ENCODE results near the gene SPOCK1.

Gene SPOCK1

GRCh38 chr5:137191179-137191578, 307.9 kb downstream of the SPOCK1 start:
- H3K9me3 Mint-ChIP-seq, result no peaks in the 10 kb centered on the region
- no peaks in the 10 kb centered on the region for H3K36me3 Mint-ChIP-seq (ENCODE audit: low read depth)
- no peaks in the 10 kb centered on the region for H3K27me3 Mint-ChIP-seq
- no peak overlapping the region for H3K4me3 Mint-ChIP-seq
- H3K27ac Mint-ChIP-seq, result no peak overlapping the region
- no peaks in the 10 kb centered on the region for H3K4me1 Mint-ChIP-seq (ENCODE audit: low read depth)
- intact Hi-C loops (cut with micrococcal nuclease), result no loop called here

- Mint-ChIP-seq H3K4me1 (ENCODE audit: low read depth) (no peaks in the 10 kb centered on the region), H3K27ac (no peak overlapping the region), H3K9me3 (no peaks in the 10 kb centered on the region), H3K4me3 (no peak overlapping the region), H3K27me3 (no peaks in the 10 kb centered on the region), H3K36me3 (ENCODE audit: low read depth) (no peaks in the 10 kb centered on the region)
- intact Hi-C loops (cut with micrococcal nuclease), result no loop called here
Observed at GRCh38 chr5:137190441-137190840, 308.7 kb downstream of the SPOCK1 start.

DNA sequence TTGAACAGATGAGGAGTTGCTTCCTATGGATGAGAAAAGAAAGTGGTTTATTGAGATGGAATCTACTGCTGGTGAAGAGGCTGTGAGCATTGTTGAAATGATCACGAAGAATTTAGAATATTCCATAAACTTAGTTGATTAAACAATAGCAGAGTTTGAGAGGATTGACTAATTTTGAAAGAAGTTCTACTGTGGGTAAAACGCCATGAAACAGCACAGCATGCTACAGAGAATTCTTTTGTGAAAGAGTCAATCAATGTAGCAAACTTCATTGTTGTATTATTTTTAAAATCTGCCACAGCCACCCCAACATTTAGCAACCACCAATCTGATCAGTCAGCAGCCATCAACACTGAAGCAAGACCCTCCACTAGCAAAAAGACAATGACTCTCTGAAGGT, 309.1 kb downstream of the SPOCK1 start:
- Mint-ChIP-seq H3K36me3 (ENCODE audit: low read depth) (no peaks in the 10 kb centered on the region), H3K4me1 (ENCODE audit: low read depth) (no peaks in the 10 kb centered on the region), H3K27me3 (no peaks in the 10 kb centered on the region), H3K27ac (no peak overlapping the region), H3K9me3 (no peaks in the 10 kb centered on the region), H3K4me3 (no peak overlapping the region)
- intact Hi-C loops (cut with micrococcal nuclease), result no loop called here

DNA sequence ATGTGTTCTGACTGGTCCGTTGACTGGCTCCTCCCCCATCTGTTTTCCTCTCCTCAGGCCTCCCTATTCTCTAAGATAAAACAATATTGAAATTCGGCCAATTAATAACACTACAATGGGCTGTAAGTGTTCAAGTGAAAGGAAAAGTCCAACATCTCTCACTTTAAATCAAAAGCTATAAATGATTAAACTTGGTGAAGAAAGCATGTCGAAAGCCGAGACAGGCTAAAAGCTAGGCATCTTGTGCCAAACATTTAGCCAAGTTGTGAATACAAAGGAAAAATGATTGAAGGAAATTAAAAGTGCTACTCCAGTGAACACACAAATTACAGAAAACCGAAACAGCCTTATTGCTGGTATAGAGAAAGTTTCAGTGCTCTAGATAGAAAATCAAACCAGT, 310.6 kb downstream of the SPOCK1 start:
- no peaks in the 10 kb centered on the region for H3K36me3 Mint-ChIP-seq (ENCODE audit: low read depth)
- intact Hi-C loops (cut with micrococcal nuclease), result no loop called here
- no peak overlapping the region for H3K4me3 Mint-ChIP-seq
- no peaks in the 10 kb centered on the region for H3K4me1 Mint-ChIP-seq (ENCODE audit: low read depth)
- H3K27ac Mint-ChIP-seq, result no peak overlapping the region
- no peaks in the 10 kb centered on the region for H3K27me3 Mint-ChIP-seq
- no peaks in the 10 kb centered on the region for H3K9me3 Mint-ChIP-seq

DNA sequence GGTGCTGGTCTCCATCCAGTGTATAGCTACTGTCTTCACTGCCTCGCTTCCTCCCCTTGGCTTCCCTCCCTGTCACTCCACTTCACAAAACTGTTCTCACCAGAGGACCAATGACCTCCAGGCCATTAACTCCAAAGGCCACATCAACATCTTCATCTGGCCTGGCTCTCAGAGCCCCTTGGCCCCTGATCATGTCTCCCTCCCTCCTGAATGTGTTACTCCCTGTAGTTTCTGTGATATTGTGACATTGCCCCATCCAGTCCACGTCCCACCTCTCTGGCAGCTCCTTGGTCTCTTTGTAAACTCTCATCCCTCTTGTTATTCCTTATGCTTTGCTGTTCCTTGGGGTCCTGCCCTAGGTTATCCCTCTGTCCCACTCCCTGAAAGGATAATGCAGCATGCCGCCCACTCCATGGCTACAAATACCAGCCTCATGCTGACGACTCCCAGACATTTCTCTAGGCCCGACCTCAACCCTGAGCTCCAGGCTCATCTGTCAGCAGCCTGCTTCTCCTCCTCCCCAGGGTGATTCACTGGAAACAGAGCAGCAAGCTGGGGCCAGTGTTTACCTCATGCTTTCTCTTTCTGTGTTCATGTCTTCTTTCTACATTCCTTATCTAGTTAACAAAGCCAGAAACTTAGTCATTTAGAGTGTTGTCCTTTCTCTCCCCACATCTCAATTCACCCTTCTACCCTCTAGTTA, 312.2 kb downstream of the SPOCK1 start:
- H3K27me3 Mint-ChIP-seq, result no peaks in the 10 kb centered on the region
- no peaks in the 10 kb centered on the region for H3K36me3 Mint-ChIP-seq (ENCODE audit: low read depth)
- H3K4me3 Mint-ChIP-seq, result no peak overlapping the region
- H3K4me1 Mint-ChIP-seq (ENCODE audit: low read depth), result no peaks in the 10 kb centered on the region
- no peak overlapping the region for H3K27ac Mint-ChIP-seq
- intact Hi-C loops (cut with micrococcal nuclease), result no loop called here
- no peaks in the 10 kb centered on the region for H3K9me3 Mint-ChIP-seq

DNA sequence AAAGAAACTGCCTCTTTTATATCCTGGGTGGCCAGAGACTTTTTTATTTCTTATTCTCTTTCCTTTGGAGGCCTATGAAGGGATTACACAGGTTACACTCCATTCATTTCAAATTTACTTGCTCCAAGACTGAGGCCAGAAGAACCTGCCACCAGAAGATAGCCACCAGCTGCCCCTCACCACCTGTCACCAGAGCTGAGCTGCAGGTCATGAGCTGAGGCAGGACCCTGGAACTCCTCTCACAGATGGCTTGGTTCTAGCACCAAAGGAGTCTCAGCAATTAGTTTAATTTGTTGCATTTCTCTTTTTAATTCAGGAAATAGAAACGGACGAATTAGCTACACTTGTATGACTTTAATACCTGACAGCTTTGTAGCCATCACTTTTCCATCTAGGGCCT, 313.9 kb downstream of the SPOCK1 start:
- Mint-ChIP-seq H3K4me1 (ENCODE audit: low read depth) (no peaks in the 10 kb centered on the region), H3K4me3 (no peak overlapping the region), H3K36me3 (ENCODE audit: low read depth) (no peaks in the 10 kb centered on the region), H3K27ac (no peak overlapping the region), H3K27me3 (no peaks in the 10 kb centered on the region), H3K9me3 (no peaks in the 10 kb centered on the region)
- intact Hi-C loops (cut with micrococcal nuclease), result no loop called here

DNA sequence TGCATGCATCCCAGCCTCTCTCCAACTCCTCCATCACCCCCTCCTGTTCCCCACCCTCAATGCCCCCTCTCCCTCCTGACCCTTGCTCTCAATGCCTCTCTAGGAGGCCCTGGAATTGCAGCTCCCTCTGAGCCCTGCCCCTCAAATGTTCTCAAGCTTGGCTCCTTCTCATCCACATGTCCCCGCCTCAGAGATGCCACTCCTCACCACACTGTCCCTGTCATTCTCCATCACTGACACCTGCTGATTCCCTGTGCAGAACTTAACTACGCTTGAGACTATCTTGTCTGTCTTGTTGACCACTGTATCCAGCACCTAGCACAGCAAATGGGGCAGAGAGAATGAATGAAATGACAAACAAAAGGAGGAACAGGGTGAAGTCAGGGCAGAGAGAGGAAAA, 314.4 kb downstream of the SPOCK1 start:
- H3K9me3 Mint-ChIP-seq, result no peaks in the 10 kb centered on the region
- no peaks in the 10 kb centered on the region for H3K4me1 Mint-ChIP-seq (ENCODE audit: low read depth)
- no peak overlapping the region for H3K4me3 Mint-ChIP-seq
- H3K36me3 Mint-ChIP-seq (ENCODE audit: low read depth), result no peaks in the 10 kb centered on the region
- intact Hi-C loops (cut with micrococcal nuclease), result no loop called here
- H3K27ac Mint-ChIP-seq, result no peak overlapping the region
- no peaks in the 10 kb centered on the region for H3K27me3 Mint-ChIP-seq

GRCh38 chr5:137182576-137182975, 316.6 kb downstream of the SPOCK1 start:
- intact Hi-C loops (cut with micrococcal nuclease), result no loop called here
- no peaks in the 10 kb centered on the region for H3K27me3 Mint-ChIP-seq
- no peaks in the 10 kb centered on the region for H3K9me3 Mint-ChIP-seq
- no peak overlapping the region for H3K27ac Mint-ChIP-seq
- no peaks in the 10 kb centered on the region for H3K4me1 Mint-ChIP-seq (ENCODE audit: low read depth)
- no peak overlapping the region for H3K4me3 Mint-ChIP-seq
- no peaks in the 10 kb centered on the region for H3K36me3 Mint-ChIP-seq (ENCODE audit: low read depth)

DNA sequence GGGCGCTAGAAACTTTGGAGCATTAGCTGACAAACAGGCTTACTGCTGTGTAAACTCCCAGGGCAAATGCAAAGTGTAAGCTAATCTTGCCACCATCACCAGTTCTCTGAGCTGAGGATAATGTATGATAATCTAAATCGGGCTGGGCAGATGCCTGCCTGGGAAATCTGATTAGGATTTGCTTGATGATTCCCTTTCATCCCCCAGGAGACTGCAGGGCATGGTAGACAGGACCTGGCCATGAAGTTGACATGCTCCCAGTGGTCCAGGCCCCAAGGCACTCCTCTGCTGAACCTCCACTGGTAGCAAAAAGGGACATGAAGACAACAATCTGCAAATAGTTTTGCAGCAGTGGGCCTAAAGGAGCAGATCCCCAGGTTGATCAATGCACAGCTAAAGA, 317.5 kb downstream of the SPOCK1 start:
- intact Hi-C loops (cut with micrococcal nuclease), result no loop called here
- Mint-ChIP-seq H3K4me1 (ENCODE audit: low read depth) (no peaks in the 10 kb centered on the region), H3K4me3 (no peak overlapping the region), H3K36me3 (ENCODE audit: low read depth) (no peaks in the 10 kb centered on the region), H3K27me3 (no peaks in the 10 kb centered on the region), H3K27ac (no peak overlapping the region), H3K9me3 (no peaks in the 10 kb centered on the region)

GRCh38 chr5:137179203-137179602, 319.9 kb downstream of the SPOCK1 start:
- Mint-ChIP-seq H3K9me3 (no peaks in the 10 kb centered on the region), H3K27ac (no peak overlapping the region), H3K27me3 (no peaks in the 10 kb centered on the region), H3K4me3 (no peak overlapping the region), H3K4me1 (ENCODE audit: low read depth) (no peaks in the 10 kb centered on the region), H3K36me3 (ENCODE audit: low read depth) (no peaks in the 10 kb centered on the region)
- intact Hi-C loops (cut with micrococcal nuclease), result no loop called here

DNA sequence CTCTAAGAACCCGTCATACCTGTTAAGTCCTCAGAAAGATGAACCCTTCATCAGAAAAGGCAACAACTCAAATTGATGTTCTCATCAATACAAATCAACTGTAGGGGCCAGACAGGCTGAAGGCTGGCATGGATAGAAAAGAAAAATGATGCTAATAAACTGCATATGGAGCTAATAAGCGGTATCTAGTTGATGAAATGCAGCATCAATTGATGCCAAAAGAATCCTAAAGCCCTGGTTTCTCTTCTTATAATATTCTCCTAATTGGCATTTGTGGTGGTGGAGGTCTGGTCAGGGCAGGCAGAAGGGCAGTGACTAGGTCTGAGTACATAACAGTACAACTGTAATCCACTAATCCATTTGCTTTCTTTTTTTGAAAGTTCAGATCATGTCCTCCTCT, 322.5 kb downstream of the SPOCK1 start:
- intact Hi-C loops (cut with micrococcal nuclease), result no loop called here
- no peaks in the 10 kb centered on the region for H3K27me3 Mint-ChIP-seq
- H3K36me3 Mint-ChIP-seq (ENCODE audit: low read depth), result no peaks in the 10 kb centered on the region
- H3K4me3 Mint-ChIP-seq, result no peak overlapping the region
- H3K4me1 Mint-ChIP-seq (ENCODE audit: low read depth), result no peaks in the 10 kb centered on the region
- H3K27ac Mint-ChIP-seq, result no peak overlapping the region
- H3K9me3 Mint-ChIP-seq, result no peaks in the 10 kb centered on the region

- no peaks in the 10 kb centered on the region for H3K27me3 Mint-ChIP-seq
- intact Hi-C loops (cut with micrococcal nuclease), result no loop called here
- H3K9me3 Mint-ChIP-seq, result no peaks in the 10 kb centered on the region
- no peaks in the 10 kb centered on the region for H3K36me3 Mint-ChIP-seq (ENCODE audit: low read depth)
- no peak overlapping the region for H3K27ac Mint-ChIP-seq
- H3K4me3 Mint-ChIP-seq, result no peak overlapping the region
- no peaks in the 10 kb centered on the region for H3K4me1 Mint-ChIP-seq (ENCODE audit: low read depth)
Observed at GRCh38 chr5:137176126-137176525, 323.0 kb downstream of the SPOCK1 start.

- H3K36me3 Mint-ChIP-seq (ENCODE audit: low read depth), result no peaks in the 10 kb centered on the region
- no peak overlapping the region for H3K4me3 Mint-ChIP-seq
- H3K9me3 Mint-ChIP-seq, result no peaks in the 10 kb centered on the region
- no peak overlapping the region for H3K27ac Mint-ChIP-seq
- no peaks in the 10 kb centered on the region for H3K27me3 Mint-ChIP-seq
- H3K4me1 Mint-ChIP-seq (ENCODE audit: low read depth), result no peaks in the 10 kb centered on the region
- intact Hi-C loops (cut with micrococcal nuclease), result no loop called here
Observed at GRCh38 chr5:137174196-137174595, 324.9 kb downstream of the SPOCK1 start.

DNA sequence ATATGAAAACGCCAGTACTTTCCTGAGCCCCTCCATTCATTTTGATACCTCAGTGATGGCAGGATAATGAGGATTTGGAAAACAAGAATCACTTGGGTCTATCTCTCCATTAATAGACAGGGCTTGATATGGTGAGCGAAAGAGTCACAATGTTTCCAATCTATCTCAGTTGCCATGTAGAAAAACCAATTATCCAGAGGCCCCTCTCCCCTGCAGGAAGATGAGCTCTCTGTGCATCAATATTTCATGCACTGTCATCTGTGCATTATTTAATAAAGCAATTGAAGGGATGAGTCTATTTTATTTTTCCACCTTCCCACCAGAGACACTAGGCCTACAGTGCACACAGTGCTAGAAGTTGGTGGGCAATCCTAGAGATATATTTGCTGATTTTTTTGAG, 326.9 kb downstream of the SPOCK1 start:
- intact Hi-C loops (cut with micrococcal nuclease), result no loop called here
- no peak overlapping the region for H3K27ac Mint-ChIP-seq
- H3K4me3 Mint-ChIP-seq, result no peak overlapping the region
- no peaks in the 10 kb centered on the region for H3K9me3 Mint-ChIP-seq
- no peaks in the 10 kb centered on the region for H3K36me3 Mint-ChIP-seq (ENCODE audit: low read depth)
- no peaks in the 10 kb centered on the region for H3K4me1 Mint-ChIP-seq (ENCODE audit: low read depth)
- no peaks in the 10 kb centered on the region for H3K27me3 Mint-ChIP-seq

GRCh38 chr5:137167187-137167586, 331.9 kb downstream of the SPOCK1 start:
- no peaks in the 10 kb centered on the region for H3K9me3 Mint-ChIP-seq

More at GRCh38 chr5:137167187-137167586, 331.9 kb downstream of the SPOCK1 start:
- H3K36me3 Mint-ChIP-seq (ENCODE audit: low read depth), result no peaks in the 10 kb centered on the region
- no peaks in the 10 kb centered on the region for H3K4me1 Mint-ChIP-seq (ENCODE audit: low read depth)
- H3K27ac Mint-ChIP-seq, result no peak overlapping the region
- H3K27me3 Mint-ChIP-seq, result no peaks in the 10 kb centered on the region
- intact Hi-C loops (cut with micrococcal nuclease), result no loop called here
- no peak overlapping the region for H3K4me3 Mint-ChIP-seq

Measured in dendritic cell treated with granulocyte-macrophage colony-stimulating factor and Interleukin-4, amounts not matched to agents 40 ng/mL and 50 ng/mL, for 4 days (primary cell).